IMR-90 (cell line): ENCODE data around the gene GPLD1.

Experiments
- BHLHE40 ChIP-seq: fragments of 150-350 bp; IDR thresholded peaks from 2 replicates; pipeline ENCODE4 v1.6.1; 2016; ENCODE audit warnings: mild to moderate bottlenecking, low read depth, low read length
- ELK1 ChIP-seq: fragments of 150-350 bp; IDR thresholded peaks from 2 replicates; pipeline ENCODE4 v1.6.1; 2016; ENCODE audit warnings: low read depth, mild to moderate bottlenecking, low read length, moderate library complexity, borderline replicate concordance
- MAFK ChIP-seq: IDR thresholded peaks from 2 replicates; pipeline ENCODE4 v1.6.1; 2012; ENCODE audit warnings: low read depth, low read length, improper control_type of control experiment
- MAZ ChIP-seq: IDR thresholded peaks from 2 replicates; pipeline ENCODE4 v1.6.1; 2012; ENCODE audit warnings: low read depth, mild to moderate bottlenecking, low read length, improper control_type of control experiment, moderate library complexity, borderline replicate concordance
- MXI1 ChIP-seq: IDR thresholded peaks from 2 replicates; pipeline ENCODE4 v1.6.1; 2012; ENCODE audit warnings: low read depth, mild to moderate bottlenecking, low read length, moderate library complexity, borderline replicate concordance
- POLR2A ChIP-seq: IDR thresholded peaks from 2 replicates; pipeline ENCODE4 v1.6.1; 2012; ENCODE audit warnings: mild to moderate bottlenecking, low read depth, low read length
- RAD21 ChIP-seq: IDR thresholded peaks from 2 replicates; pipeline ENCODE4 v1.6.1; 2012; ENCODE audit warnings: low read length, improper control_type of control experiment
- RCOR1 ChIP-seq: IDR thresholded peaks from 2 replicates; pipeline ENCODE4 v1.6.1; 2012; ENCODE audit warnings: mild to moderate bottlenecking, low read length, improper control_type of control experiment; ENCODE audit not compliant: insufficient replicate concordance
- RFX5 ChIP-seq: IDR thresholded peaks from 2 replicates; pipeline ENCODE4 v1.8.0; 2012; ENCODE audit warnings: low read depth, mild to moderate bottlenecking, low read length, moderate library complexity
- SMC3 ChIP-seq: fragments of 150-350 bp; IDR thresholded peaks from 2 replicates; pipeline ENCODE4 v1.6.1; 2016; ENCODE audit warnings: low read depth, mild to moderate bottlenecking, antibody characterized with exemption, low read length, moderate library complexity
- TF ChIP-seq, protein P1 (sequence below): conservative IDR thresholded peaks from 2 replicates; pipeline ENCODE4 v1.5.1; 2012; ENCODE audit warnings: mild to moderate bottlenecking, low read depth, low read length, improper control_type of control experiment

- TF ChIP-seq, protein P1, sequence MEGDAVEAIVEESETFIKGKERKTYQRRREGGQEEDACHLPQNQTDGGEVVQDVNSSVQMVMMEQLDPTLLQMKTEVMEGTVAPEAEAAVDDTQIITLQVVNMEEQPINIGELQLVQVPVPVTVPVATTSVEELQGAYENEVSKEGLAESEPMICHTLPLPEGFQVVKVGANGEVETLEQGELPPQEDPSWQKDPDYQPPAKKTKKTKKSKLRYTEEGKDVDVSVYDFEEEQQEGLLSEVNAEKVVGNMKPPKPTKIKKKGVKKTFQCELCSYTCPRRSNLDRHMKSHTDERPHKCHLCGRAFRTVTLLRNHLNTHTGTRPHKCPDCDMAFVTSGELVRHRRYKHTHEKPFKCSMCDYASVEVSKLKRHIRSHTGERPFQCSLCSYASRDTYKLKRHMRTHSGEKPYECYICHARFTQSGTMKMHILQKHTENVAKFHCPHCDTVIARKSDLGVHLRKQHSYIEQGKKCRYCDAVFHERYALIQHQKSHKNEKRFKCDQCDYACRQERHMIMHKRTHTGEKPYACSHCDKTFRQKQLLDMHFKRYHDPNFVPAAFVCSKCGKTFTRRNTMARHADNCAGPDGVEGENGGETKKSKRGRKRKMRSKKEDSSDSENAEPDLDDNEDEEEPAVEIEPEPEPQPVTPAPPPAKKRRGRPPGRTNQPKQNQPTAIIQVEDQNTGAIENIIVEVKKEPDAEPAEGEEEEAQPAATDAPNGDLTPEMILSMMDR: no peak
- no peak for TF ChIP-seq POLR2A
- TF ChIP-seq SMC3: no peak
- no peak for TF ChIP-seq MXI1
- TF ChIP-seq RFX5: no peak
- no peak for TF ChIP-seq BHLHE40
- TF ChIP-seq MAFK: no peak
- TF ChIP-seq ELK1: no peak
- no peak for TF ChIP-seq RAD21
- TF ChIP-seq RCOR1: no peak
- TF ChIP-seq MAZ: no peak
These were observed 7.9 kb downstream of the GPLD1 start for GRCh38 chr6:24481449-24481848.
